OCI-LY7 (cell line): ENCODE measurements around the gene DMD. TPM values are rescaled to one million over a fixed set of nuclear protein-coding genes. Genes with fewer than 3 reads are reported as not detected.

Experiments used
- BruUV-seq: library from RNA; stranded (reverse); fragments of 400-500 nt; replicated peaks from 2 replicates; lab custom pipeline; 2021; lab: Mats Ljungman, UMichigan
- CTCF ChIA-PET: fragments of 300-600 bp; sonication (Branson Sonifier 250); formaldehyde crosslinking; loops from one replicate; lab custom pipeline; 2022; ENCODE audit warnings: antibody characterized with exemption; ENCODE audit not compliant: unreplicated experiment; lab: Charles Lee
- POLR2A ChIA-PET: fragments of 300-600 bp; sonication (Branson Sonifier 250); formaldehyde crosslinking; loops from one replicate; lab custom pipeline; 2022; ENCODE audit warnings: antibody characterized with exemption; lab: Charles Lee
- DNase-seq: peaks from one replicate; pipeline ENCODE4 v3.0.0-alpha.2; 2015; ENCODE audit warnings: low spot score
- H2AFZ ChIP-seq: fragments of 200-600 bp; sonication (generic), shearing (Covaris generic); 2 replicates; pipeline ENCODE4 v1.6.1; 2014; ENCODE audit warnings: mild to moderate bottlenecking, antibody characterized with exemption, low read length, moderate library complexity
- H3K27ac ChIP-seq: fragments of 200-600 bp; sonication (generic); 2 replicates; pipeline ENCODE4 v1.5.1; 2014; ENCODE audit warnings: mixed run types, low read depth, mild to moderate bottlenecking, moderate library complexity, low read length, inconsistent platforms; ENCODE audit not compliant: poor library complexity, severe bottlenecking
- H3K36me3 ChIP-seq: fragments of 200-600 bp; sonication (generic); 2 replicates; pipeline ENCODE4 v1.6.1; 2014; ENCODE audit warnings: mild to moderate bottlenecking, antibody characterized with exemption, low read length, moderate library complexity, mixed read lengths; ENCODE audit not compliant: insufficient read depth
- H3K4me1 ChIP-seq: fragments of 200-600 bp; sonication (generic); 2 replicates; pipeline ENCODE4 v1.5.1; 2014; ENCODE audit warnings: mild to moderate bottlenecking, low read length; ENCODE audit not compliant: insufficient read depth, poor library complexity, severe bottlenecking
- H3K4me2 ChIP-seq: fragments of 200-600 bp; sonication (generic); 2 replicates; pipeline ENCODE4 v1.6.1; 2014; ENCODE audit warnings: mild to moderate bottlenecking, low read length
- H3K4me3 ChIP-seq: fragments of 200-600 bp; sonication (generic); 2 replicates; pipeline ENCODE4 v1.5.1; 2014; ENCODE audit warnings: mild to moderate bottlenecking, low read depth, low read length; ENCODE audit not compliant: poor library complexity, severe bottlenecking
- H3K79me2 ChIP-seq: fragments of 200-600 bp; sonication (generic); 2 replicates; pipeline ENCODE4 v1.6.1; 2016; ENCODE audit warnings: low read depth, mild to moderate bottlenecking, low read length, moderate library complexity, mixed read lengths; ENCODE audit not compliant: insufficient read depth
- H3K9me2 ChIP-seq: fragments of 200-600 bp; sonication (generic); 2 replicates; pipeline ENCODE4 v1.6.1; 2016; ENCODE audit warnings: mild to moderate bottlenecking, low read length, mixed read lengths; ENCODE audit not compliant: insufficient read depth
- H3K9me3 ChIP-seq: fragments of 200-600 bp; sonication (generic); 2 replicates; pipeline ENCODE4 v1.6.1; 2014; ENCODE audit warnings: mild to moderate bottlenecking, mixed run types, low read length, mixed read lengths
- H4K20me1 ChIP-seq: fragments of 200-600 bp; sonication (generic); 2 replicates; pipeline ENCODE4 v1.6.1; 2014; ENCODE audit warnings: mild to moderate bottlenecking, antibody characterized with exemption, low read length, moderate library complexity, mixed read lengths; ENCODE audit not compliant: insufficient read depth
- CTCF ChIP-seq: fragments of 200-600 bp; sonication (generic); conservative IDR thresholded peaks from 2 replicates; pipeline ENCODE4 v1.5.1; 2014; ENCODE audit warnings: mild to moderate bottlenecking, antibody characterized with exemption, low read length, moderate library complexity, mixed read lengths
- EZH2phosphoT487 ChIP-seq: fragments of 200-600 bp; sonication (generic); IDR thresholded peaks from 2 replicates; pipeline ENCODE4 v1.6.1; 2018; ENCODE audit warnings: low read depth, borderline replicate concordance, mild to moderate bottlenecking, mixed run types, antibody characterized with exemption, low read length, moderate library complexity, mixed read lengths
- intact Hi-C: fragments of 100-400 bp; cut with micrococcal nuclease; formaldehyde crosslinking; loops from one replicate; pipeline ENCODE4 v1.10.0; 2022; ENCODE audit not compliant: unreplicated experiment
- total RNA-seq, 2 experiments: library from RNA; depleted of rRNA in 1 of 2; stranded (reverse); fragments of >200 nt in 1 of 2; shearing (Covaris generic) in 1 of 2; gene quantifications; 2 replicates each; pipeline ENCODE4 v1.2.3, GENCODE V29; 2014 to 2022

The DMD gene
- total RNA-seq, 2 experiments from 2014 or later: 20.5 to 61.4 TPM

- Histone ChIP-seq H3K79me2 (no peaks in the 10 kb centered on the region), H4K20me1 (no peaks in the 10 kb centered on the region), H3K4me2 (no peak overlapping the region), H3K27ac (no peak overlapping the region), H3K36me3 (peaks cover 83% of the 10 kb centered on the region), H3K4me1 (peaks cover 33% of the 10 kb centered on the region), H3K9me2 (no peaks in the 10 kb centered on the region), H2AFZ (no peak overlapping the region), H3K4me3 (no peak overlapping the region), H3K9me3 (no peaks in the 10 kb centered on the region)
- POLR2A ChIA-PET: no interaction called here
- DNase-seq: no peak
- BruUV-seq: no TSS peak
- TF ChIP-seq CTCF (no peak), EZH2phosphoT487 (no peak)
- CTCF ChIA-PET: no interaction called here
- intact Hi-C loops: no loop called here
These were observed 2044.9 kb downstream of the DMD start for GRCh38 chrX:31166416-31166815.

GRCh38 chrX:31165241-31166035 is 2045.9 kb downstream of the DMD start:
- BruUV-seq: no TSS peak
- H3K27ac ChIP-seq: no peak overlapping the region
- CTCF ChIA-PET: no interaction called here

More at GRCh38 chrX:31165241-31166035, 2045.9 kb downstream of the DMD start:
- H3K36me3 ChIP-seq: peaks cover 76% of the 10 kb centered on the region
- H2AFZ ChIP-seq: no peak overlapping the region
- no peak overlapping the region for H3K4me2 ChIP-seq
- POLR2A ChIA-PET: interaction anchor here (0.6 kb wide), 1 partner anchor 20 kb away, joined by 8 read pairs; no protein-coding TSS in a partner anchor
- intact Hi-C loops: no loop called here
- H3K9me3 ChIP-seq: no peaks in the 10 kb centered on the region
- no peak for TF ChIP-seq CTCF
- TF ChIP-seq EZH2phosphoT487: no peak
- no peaks in the 10 kb centered on the region for H3K79me2 ChIP-seq
- no peak overlapping the region for H3K4me3 ChIP-seq
- H3K9me2 ChIP-seq: no peaks in the 10 kb centered on the region
- H3K4me1 ChIP-seq: peaks cover 26% of the 10 kb centered on the region
- no peak for DNase-seq
- no peaks in the 10 kb centered on the region for H4K20me1 ChIP-seq
